Stimulated activated CD8-positive, alpha-beta memory T cell treated with anti-CD3 and anti-CD28 coated beads, Interleukin-15, amount 100 ng/mL, for 4 hours (primary cell): ENCODE data around the gene LRMDA.
"Not testable (repeated sequence)": the region's sequence is repeated elsewhere in the genome, so short reads cannot be mapped to it uniquely, and the experiment has no call there.

Source experiments
- DNase-seq, 2 donors: peaks; one replicate each; pipeline ENCODE4 v3.0.0-alpha.2; 2020; ENCODE audit warnings: low read depth in 2 of 2

LRMDA gene

GRCh38 chr10:75508239-75508813 lies 76.9 kb downstream of the LRMDA start:
- DNase-seq, result no peak

DNA sequence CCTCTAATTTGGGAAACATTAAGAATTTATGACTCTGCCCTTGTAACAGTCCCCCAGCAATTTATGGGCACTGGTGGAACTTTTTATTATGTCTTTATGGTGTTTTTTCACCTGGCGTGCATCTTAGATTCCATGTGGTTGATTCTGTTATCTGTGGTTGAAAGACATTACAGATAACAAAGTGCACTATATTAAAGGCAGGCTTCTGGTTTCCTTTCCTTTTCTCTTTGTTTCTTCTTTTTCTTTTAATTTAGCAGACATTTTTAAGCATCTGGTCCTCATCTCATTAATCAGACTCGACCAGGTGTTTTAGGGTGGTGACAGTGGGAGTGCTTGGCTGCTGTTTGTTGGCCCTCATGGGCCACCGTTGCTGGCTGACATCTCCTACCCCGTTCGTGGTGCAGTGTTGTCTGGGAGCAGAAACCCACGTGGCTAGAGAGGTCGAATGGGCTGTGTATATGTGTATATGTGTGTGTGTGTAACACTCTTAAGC lies 77.4 kb downstream of the LRMDA start:
- no peak for DNase-seq

DNA sequence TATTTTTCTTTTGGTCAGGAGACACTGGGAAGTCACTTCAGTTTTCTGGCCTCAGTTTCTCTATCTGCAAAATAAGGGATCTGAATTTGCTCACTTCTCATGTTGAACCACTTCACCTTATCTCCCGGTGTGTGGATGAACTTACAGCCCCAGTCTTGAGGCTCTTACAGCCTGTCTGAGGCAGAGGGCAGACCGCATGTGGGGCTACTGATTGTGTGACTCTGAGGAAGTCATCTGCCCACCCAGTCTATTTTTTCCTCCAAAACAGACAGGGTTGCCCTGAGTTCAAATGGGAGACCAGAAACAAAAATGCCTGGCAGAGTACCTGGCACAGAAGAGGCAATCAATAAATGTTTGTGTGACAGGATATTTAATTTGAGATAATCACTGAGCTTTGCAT lies 78.3 kb downstream of the LRMDA start:
- DNase-seq, result no peak

DNA sequence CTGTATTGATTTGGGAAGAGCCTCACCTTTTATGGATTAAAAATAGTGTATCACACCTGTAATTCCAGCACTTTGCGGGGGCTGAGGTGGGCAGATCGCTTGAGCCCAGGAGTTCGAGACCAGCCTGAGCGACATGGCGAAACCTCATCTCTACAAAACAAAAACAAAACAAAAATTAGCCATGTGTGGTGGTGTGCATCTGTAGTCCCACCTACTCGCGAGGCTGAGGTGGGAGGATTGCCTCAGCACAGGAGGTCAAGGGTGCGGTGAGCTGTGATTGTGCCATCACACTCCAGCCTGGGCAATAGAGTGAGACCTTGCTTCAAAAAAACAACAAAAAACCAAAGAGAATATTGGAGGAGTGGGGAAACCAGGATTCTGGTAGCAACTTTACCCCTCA lies 79.6 kb downstream of the LRMDA start:
- DNase-seq, result no peak

GRCh38 chr10:75512203-75512933 lies 80.9 kb downstream of the LRMDA start:
- DNase-seq, result no peak

DNA sequence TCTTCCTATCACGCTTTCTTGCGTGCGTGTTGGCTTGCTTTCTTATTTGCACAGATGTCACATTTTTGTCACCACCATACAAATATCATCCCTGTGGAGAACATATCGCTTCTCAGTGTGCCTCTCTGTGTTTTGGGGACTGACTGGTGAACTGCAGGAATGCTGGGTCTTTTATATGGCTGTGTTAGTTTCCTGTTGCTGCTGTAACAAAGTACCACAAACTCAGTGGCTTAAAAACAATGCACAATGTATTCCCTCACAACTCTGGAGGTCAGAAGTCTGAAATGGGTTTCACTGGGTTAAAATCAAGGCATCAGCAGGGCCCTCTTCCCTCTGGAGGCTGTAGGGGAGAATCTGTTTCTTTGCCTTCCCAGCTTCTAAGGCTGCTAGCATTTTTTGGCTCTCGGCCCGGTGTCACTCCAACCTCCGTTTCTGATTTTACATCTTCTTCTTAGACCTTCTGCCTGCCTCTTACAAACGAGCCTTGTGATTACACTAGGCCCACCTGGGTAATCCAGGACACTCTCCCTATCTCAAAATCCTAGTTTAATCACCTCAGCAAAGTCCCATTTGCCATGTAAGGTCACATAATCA lies 82.0 kb downstream of the LRMDA start:
- no peak for DNase-seq

DNA sequence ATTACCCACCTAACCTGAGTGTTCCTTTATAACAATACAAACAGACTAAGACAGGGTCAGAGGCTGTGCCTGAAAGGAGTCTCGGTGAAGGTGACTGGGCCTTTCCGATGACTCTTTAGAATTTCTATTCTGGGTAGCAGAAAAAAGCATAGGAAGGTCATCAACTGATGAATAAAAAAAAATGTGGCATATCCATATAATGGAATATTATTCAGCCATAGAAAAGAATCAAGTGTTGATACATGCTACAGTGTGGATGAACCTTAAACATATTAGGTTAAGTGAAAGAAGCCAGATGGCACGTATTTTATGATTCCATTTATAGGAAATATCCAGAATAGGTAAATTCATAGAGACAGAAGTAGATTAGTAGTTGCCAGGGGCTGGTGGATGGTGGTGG lies 83.4 kb downstream of the LRMDA start:
- DNase-seq, result no peak

- DNase-seq, result not testable (repeated sequence)
These were observed 84.7 kb downstream of the LRMDA start for GRCh38 chr10:75516154-75516553.

- DNase-seq, result not testable (repeated sequence)
These were observed 87.8 kb downstream of the LRMDA start for GRCh38 chr10:75519213-75519612.

- DNase-seq, result not testable (repeated sequence)
These were observed 89.9 kb downstream of the LRMDA start for GRCh38 chr10:75521194-75521829.

DNA sequence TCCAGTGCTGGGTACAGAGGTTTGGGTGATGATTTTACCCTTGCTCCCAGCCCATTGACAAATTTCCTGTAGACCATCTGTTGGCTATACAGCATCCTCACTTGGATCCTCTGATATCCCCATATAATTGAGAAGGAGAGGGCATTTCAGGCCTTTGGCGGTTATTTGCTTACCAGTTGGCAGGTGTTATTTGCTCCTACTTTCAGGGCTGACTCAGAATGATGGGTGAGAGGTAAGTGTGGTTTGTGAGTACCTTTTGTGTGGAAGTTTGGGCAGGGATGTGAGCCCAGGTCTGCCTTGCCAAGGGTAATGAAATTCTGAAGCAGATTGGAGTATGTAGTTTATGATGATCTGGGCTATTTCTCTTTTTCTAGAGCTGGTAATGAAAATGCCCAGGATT lies 93.6 kb downstream of the LRMDA start:
- no peak for DNase-seq

GRCh38 chr10:75525646-75526045 lies 94.2 kb downstream of the LRMDA start:
- DNase-seq, result no peak

DNA sequence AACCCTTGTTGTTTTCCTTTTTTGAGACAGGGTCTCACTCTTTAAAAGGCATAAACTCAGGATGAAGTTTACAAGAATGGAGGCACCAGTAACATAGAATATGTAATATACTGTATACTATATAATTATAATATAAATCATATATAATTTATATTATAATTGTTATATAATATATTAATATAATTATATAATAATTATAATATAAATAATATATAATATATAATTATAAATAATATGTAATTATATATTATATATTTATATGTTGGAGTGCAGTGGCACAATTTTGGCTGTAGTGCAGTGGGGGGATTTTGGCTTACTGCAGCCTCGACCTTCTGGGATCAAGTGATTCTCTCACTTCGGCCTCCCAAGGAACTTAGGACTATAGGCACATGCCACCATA lies 96.1 kb downstream of the LRMDA start:
- no peak for DNase-seq

DNA sequence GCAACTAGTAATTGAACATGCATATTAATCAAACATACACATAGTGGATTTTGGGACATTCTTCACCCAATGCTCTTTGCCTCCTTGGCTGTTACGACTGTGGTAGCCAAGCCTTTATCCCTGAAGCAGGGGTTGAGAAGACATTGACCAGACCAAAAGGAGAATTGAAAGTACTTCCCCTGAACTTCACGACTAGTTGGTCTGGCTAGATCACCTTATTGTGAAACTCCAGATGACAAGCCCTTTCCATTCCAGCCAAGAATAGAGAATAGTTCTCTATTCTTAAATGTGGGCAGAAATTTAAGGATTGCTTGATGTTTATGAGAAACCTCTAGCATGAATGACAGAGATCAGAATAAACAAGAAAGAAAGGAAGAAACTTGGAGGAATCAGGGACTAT lies 97.0 kb downstream of the LRMDA start:
- DNase-seq, result no peak

DNA sequence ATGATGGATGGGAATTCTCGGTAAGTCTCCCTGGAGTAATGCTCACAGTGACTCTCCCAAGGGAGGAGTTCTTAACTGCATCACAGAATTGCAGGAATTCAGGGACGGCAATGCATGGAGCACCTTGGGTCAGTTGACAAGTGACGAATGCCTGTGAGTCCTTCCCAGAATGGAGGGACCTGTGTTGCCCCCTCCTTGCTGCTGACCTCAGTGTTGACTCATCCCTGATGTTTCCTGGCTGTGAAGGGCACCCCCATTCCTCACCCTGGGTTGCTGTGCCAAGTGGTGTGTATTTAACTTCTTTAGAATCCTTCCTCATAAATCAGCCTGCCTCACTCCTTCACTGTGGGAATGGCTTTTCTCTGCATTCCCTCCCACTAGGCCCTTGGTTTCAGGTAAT lies 98.9 kb downstream of the LRMDA start:
- no peak for DNase-seq

DNA sequence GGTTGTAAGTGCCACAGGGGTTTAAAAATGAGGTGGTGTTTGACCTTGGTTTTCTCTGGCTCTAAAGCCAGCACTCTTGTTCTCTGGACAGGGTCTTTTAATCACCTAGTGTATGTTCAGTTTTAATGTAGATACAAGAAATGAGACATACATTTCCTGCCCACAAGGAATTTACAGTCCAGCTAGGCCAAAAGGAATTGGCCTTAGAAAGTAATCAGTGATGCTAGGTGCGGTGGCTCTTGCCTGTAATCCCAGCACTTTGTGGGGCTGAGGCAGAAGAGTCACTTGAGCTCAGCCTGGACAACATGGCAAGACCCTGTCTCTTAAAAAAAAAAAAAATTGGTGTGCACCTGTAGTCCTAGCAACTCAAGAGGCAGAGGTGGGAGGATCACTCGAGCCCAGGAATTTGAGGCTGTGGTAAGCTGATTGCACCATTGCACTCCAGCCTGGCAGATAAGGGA lies 100.2 kb downstream of the LRMDA start:
- DNase-seq, result no peak

- DNase-seq, result no peak
These were observed 101.0 kb downstream of the LRMDA start for GRCh38 chr10:75532253-75532924.

GRCh38 chr10:75538144-75538543 lies 106.7 kb downstream of the LRMDA start:
- no peak for DNase-seq

GRCh38 chr10:75538765-75539164 lies 107.3 kb downstream of the LRMDA start:
- DNase-seq, result no peak

DNA sequence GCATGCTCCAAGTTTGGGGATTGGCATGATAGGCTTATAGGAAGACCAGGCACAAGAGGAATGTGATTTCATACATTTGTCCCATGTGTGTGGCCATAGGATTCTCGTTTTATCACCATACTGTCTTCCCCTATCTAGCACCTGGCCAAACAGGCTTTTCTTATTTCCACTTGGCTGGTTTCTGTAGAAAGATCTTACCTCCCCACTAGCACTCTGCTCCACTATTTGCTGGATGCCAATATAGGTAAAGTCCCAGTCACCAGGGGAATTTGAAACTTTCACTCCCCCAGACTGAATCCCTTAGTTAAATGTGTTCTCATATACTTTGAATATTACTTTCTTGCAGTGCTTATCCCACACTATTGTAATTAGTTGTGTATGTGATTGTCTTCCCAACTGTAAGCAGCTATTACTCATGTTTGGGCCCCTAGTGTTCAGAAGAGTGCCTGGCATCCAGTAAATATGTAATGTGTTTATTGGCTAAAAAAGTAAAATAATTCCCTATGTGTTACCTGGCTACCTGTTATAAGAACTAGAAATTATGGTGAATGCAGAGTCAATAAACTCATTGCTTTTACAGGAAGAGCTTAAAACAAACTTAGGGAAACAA lies 109.0 kb downstream of the LRMDA start:
- no peak for DNase-seq

- DNase-seq, result no peak
These were observed 109.6 kb downstream of the LRMDA start for GRCh38 chr10:75540981-75541380.

GRCh38 chr10:75541411-75541810 lies 110.0 kb downstream of the LRMDA start:
- DNase-seq, result no peak
